GM19324 (cell line): ENCODE results near the gene FOXO3B.
"Not testable (repeated sequence)": the region's sequence is repeated elsewhere in the genome, so short reads cannot be mapped to it uniquely, and the experiment has no call there.

Experiments used
- ATAC-seq: cut with Tn5 transposase; IDR thresholded peaks from one replicate; pipeline ENCODE4 v1.9.1; 2021; ENCODE audit warnings: mild to moderate bottlenecking, moderate library complexity; ENCODE audit not compliant: unreplicated experiment, low FRiP score

The FOXO3B gene

GRCh38 chr17:18681767-18682571 is at the start of gene FOXO3B:
FOXO3B (minus strand) TSS chr17:18682314; CDS start chr17:18681651, 663 bp downstream.
- not testable (repeated sequence) for ATAC-seq

- not testable (repeated sequence) for ATAC-seq
Observed at GRCh38 chr17:18723509-18723908, 41.4 kb upstream of the FOXO3B start.

DNA sequence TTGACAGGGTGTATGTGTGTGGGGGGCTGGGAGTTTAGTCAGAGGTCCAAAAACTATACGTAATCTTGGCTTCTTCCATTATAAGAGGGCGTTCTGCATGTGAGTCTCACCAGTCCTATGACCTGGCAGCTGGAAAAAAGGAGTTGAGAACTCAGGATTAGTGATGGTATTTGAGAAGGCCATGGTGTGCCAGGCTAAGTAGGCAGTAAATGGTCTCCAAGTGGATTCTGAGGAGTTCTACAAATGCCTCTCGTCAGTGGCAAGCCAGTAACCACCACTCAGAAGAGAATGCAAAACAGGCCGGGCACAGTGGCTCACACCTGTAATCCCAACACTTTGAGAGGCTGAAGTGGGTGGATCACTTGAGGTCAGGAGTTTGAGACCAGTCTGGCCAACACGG is 40.5 kb upstream of the FOXO3B start:
- ATAC-seq, result not testable (repeated sequence)

- not testable (repeated sequence) for ATAC-seq
Observed at GRCh38 chr17:18721775-18722547, 39.8 kb upstream of the FOXO3B start.

DNA sequence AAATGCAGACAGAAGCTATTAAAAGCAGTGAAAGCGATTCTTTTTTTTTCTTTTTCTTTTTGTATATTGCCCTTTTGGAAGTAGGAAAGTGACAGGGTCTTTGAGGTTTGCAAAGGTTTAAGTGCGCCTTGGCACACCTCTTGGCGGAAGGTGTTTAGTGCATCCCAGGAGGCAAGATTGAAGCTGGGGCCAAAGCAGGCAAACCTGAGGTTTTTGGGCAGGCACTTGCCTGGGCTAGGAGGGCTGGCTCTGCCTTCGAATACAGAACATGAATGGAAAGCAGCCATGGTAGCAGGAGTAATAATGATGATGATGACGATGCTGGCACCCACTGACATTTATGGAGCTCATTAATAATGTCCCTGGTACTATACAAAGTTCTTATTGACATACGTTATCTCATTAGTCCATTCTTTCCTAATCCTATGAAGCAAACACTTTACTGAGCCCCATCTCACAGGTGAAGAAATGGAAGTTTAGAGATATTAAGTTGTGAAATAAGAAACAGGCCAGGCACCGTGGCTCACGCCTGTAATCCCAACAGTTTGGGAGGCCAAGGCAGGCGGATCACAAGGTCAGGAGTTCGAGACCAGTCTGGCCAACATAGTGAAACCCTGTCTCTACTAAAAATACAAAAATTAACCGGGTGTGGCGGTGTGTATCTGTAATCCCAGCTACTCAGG is 37.5 kb upstream of the FOXO3B start:
- ATAC-seq, result not testable (repeated sequence)

DNA sequence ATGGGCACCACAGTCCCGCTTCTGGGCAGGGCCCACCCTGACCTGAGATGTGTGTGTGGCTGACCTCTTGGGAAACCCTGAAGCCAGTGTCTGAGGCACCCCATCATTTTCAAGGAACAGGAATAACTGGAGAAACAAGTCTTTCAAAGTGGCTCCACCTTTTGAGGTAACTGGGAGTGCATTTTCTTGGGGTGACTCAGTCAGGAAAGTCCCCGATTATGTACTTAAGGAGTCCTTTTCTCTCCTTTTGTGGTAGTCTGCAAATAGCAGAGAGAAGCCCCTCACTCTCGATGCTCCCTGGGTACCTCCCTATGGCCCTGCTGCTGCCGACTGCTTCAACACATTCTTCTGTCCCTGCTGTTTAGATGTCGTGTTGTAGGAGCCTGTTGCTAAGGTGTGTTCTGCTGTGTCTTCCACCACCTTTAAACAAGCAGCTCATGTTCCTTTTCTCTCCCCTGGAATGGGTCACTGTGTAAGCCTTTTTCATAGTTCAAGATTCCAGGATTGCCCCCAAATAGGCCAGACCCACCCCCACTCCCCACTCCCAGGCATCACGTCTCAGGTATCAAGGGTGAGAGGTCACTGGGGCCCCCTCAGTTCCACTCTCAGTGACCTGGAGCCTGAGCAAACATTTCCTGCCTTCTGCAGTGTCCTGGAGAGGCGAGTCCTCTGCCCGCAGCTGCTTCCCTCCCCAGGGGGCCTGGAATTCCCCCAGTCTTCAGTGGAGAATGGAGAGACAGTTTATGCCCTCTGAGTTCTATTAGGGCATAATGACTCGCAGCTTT is 36.7 kb upstream of the FOXO3B start:
- ATAC-seq, result not testable (repeated sequence)

GRCh38 chr17:18712354-18712999 is 30.4 kb upstream of the FOXO3B start:
- not testable (repeated sequence) for ATAC-seq

GRCh38 chr17:18708215-18708614 is 26.1 kb upstream of the FOXO3B start:
- not testable (repeated sequence) for ATAC-seq

- ATAC-seq, result not testable (repeated sequence)
Observed at GRCh38 chr17:18705955-18706354, 23.8 kb upstream of the FOXO3B start.

GRCh38 chr17:18698473-18699103 is 16.5 kb upstream of the FOXO3B start:
- not testable (repeated sequence) for ATAC-seq

GRCh38 chr17:18695143-18695542 is 13.0 kb upstream of the FOXO3B start:
- not testable (repeated sequence) for ATAC-seq

DNA sequence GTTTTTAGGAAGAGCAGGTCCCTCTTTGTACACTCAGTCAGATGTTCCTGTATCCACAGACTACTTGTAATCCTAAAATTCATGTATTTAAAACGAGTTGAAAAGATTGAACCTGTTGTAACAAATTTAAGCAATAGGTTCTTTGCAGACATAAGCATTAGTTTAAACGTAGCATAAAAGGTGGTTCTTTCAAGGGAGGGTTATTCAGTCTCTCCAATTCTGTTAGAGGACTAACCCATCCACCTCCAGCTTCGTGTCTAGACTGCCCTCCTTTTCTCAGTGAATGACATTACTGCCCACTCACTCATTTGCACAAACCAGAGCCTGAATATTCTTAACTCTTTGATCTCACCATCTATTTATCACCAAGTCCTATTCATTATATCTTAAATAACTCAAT is 554 bp upstream of the FOXO3B start:
- ATAC-seq, result not testable (repeated sequence)

DNA sequence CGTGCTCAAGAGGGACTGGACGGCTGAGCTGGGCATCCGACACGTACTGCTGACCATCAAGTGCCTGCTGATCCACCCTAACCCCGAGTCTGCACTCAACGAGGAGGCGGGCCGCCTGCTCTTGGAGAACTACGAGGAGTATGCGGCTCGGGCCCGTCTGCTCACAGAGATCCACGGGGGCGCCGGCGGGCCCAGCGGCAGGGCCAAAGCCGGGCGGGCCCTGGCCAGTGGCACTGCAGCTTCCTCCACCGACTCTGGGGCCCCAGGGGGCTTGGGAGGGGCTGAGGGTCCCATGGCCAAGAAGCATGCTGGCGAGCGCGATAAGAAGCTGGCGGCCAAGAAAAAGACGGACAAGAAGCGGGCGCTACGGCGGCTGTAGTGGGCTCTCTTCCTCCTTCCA is 4.7 kb downstream of the FOXO3B start:
- not testable (repeated sequence) for ATAC-seq

- ATAC-seq, result not testable (repeated sequence)
Observed at GRCh38 chr17:18676928-18677327, 5.2 kb downstream of the FOXO3B start.

DNA sequence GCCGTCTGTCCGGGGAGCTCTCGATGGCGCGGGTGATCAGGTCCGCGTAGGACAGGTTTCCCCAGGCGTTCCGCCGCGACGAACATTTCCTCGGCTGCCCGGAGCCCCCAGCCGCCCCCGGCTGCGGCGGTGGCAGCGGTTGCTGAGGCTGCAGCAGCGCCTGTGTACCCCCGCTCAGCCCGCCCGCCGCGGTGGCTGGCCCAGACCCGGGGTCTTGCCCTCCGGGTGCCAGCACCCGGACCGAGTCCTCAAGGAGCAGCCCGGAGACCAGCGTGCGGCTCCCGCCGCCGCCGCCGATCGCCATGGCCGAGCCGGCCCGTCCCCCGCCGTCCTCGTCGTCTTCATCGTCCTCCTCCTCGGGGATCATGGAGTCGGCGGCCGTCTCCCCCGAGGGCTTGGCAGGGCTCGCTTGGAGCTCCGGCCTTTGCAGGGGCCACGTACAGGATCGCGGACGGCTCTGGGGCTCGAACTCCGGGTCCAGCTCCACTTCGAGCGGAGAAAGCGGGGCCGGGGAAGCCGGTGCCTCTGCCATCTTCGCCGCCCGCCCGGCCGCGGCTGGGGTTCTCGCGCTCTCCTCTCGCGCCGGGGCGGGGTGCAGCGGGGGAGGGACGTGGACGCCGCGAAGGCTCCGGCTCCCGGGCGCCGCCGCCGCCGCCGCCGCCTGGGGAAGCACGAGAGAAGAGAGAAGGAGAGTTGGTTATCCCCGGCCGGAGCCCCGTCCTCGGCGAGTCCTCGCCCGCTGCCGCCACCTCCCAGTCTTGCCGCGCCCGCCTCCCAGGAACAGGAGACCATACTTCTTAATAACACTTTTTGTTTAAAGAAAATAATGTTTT is 9.5 kb downstream of the FOXO3B start:
- ATAC-seq, result not testable (repeated sequence)

- not testable (repeated sequence) for ATAC-seq
Observed at GRCh38 chr17:18668625-18669024, 13.5 kb downstream of the FOXO3B start.

GRCh38 chr17:18667535-18667934 is 14.6 kb downstream of the FOXO3B start:
- ATAC-seq, result not testable (repeated sequence)

DNA sequence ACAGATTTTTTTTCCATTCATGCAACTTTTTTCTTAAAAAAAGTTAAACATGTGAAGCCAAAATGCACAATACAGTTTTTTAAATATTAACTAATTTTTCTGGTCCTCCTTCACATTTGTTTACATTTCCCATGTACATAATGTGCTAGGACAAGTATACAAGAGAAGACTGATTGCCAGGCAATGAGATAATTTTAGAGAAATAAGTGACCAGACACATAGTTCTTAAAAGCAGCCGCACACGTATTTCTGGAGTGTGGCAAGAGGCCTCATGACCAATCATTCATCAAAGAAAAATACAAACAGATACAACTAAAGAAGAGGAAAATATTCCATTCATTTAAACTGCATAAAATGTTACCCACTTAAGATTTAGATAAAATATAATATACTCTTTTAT is 15.8 kb downstream of the FOXO3B start:
- not testable (repeated sequence) for ATAC-seq
